NCI-H2171 (cell line): ENCODE measurements around the gene MAGEB17.

Experiments
- DNase-seq: peaks from one replicate; lab custom pipeline; 2025; lab: John Stamatoyannopoulos, UW

The MAGEB17 gene

DNA sequence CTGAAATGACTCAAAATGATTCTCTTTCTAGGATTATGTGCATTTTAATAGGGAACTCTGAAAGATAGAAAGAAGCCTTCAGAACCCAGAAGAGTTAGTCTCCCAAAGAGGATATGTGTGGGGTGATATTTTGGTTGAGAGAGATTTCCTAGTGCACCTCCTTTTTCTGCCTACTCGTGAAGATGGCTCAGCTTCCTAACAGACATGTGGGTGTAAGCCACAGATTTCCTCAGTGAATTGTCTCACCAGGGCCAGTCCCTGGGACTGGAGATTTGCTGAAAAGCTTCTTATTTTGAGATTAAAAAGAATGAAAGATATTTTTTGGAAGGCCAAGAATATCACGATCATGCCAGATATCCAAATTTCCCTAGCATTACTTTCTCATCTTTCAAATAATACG is 42.8 kb downstream of the MAGEB17 start:
- DNase-seq, result no peak

DNA sequence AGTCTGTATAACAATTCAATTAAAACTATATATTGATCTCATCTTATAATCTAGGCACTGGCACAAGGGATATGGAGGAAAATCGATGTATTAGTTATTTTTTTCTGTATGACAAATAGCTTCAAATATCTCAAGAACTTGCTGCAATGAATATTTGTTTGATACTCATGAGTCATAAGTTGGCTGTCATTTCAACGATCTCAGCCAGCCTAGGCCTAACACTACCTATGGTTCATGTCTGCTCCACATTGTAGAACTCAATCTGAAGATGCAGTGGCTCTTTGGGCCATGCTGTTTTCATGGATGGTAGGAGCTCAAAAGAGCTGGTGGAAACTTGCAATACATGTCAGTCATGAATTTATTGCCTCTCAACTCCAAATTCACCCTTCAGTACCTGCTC is 44.7 kb downstream of the MAGEB17 start:
- no peak for DNase-seq

DNA sequence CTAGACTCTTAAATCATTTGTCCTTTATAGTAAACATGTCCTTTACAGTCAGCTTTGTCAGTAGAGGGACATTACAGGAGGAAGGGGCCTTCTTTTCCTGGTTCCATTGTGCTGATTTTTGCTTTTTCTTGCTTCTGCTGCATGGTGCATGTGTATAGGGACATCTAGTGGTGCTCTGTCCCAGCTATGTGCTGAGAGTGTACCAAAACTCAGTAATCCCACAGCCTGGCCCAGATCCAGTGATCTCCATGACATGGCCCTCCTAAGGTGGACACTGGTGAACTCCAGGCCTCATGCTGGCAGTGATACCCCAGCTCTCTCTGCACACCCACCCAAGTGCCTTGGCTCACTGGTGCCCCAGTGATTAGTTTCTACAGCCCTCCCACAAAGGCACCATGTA is 45.2 kb downstream of the MAGEB17 start:
- DNase-seq, result no peak

DNA sequence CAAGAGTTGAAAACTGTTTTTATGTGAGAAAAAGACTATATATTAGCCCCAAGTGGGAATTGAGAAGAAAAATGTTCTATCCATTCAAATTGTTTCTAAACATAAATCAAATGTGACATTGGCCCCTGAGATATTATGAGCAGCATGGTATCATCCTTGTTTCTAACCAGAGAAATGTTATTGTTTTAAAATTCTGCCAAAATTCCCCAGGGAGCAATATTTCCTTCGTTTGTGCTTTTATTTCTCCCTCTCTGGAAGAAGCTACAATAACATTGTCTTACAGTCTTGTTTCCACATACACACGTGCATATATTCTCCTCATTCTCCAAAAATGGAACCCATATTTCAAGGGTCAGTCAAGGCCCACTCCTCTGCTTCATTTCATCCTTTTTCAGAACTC is 46.7 kb downstream of the MAGEB17 start:
- no peak for DNase-seq

DNA sequence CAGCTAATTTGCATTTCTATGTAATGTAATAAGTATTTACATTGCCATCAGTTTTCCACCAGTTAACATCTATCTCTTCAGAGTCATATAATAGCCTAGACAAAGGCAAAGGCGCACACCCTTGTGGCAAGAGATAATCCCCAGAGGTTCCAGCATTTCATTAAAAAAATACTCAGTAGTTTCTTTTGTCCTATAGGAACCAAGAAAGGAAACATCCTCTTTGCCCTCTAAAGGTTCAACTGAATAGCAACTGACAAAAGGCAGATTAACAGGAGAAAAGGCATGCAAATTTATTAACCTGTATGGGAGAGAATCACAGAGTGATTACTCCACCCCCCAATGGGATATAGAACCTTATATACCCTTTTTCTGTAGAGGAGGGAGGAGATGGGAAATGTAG is 48.4 kb downstream of the MAGEB17 start:
- DNase-seq, result no peak
